C4-2B (cell line): ENCODE data around the gene XAB2.

ENCODE experiments used
- ZFX ChIP-seq: fragments of 450-650 bp; IDR thresholded peaks from 2 replicates; pipeline ENCODE4 v1.6.1; 2017
- TF ChIP-seq, protein P1 (sequence below): fragments of 450-650 bp; conservative IDR thresholded peaks from 2 replicates; pipeline ENCODE4 v1.5.1; 2017; ENCODE audit warnings: mild to moderate bottlenecking

- TF ChIP-seq, protein P1, sequence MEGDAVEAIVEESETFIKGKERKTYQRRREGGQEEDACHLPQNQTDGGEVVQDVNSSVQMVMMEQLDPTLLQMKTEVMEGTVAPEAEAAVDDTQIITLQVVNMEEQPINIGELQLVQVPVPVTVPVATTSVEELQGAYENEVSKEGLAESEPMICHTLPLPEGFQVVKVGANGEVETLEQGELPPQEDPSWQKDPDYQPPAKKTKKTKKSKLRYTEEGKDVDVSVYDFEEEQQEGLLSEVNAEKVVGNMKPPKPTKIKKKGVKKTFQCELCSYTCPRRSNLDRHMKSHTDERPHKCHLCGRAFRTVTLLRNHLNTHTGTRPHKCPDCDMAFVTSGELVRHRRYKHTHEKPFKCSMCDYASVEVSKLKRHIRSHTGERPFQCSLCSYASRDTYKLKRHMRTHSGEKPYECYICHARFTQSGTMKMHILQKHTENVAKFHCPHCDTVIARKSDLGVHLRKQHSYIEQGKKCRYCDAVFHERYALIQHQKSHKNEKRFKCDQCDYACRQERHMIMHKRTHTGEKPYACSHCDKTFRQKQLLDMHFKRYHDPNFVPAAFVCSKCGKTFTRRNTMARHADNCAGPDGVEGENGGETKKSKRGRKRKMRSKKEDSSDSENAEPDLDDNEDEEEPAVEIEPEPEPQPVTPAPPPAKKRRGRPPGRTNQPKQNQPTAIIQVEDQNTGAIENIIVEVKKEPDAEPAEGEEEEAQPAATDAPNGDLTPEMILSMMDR: no peak
- no peak for TF ChIP-seq ZFX
Observed at GRCh38 chr19:7676854-7677253, 47.5 kb upstream of the XAB2 start, which contains the start of gene MCEMP1.
